ENCODE data around the gene PDZRN4.

- TF ChIP-seq CTCF (conservative IDR thresholded peaks at IDR 0.05; ENCODE audit: low read depth, low read length), result no peak
- no peak for TF ChIP-seq EZH2 (IDR thresholded peaks at IDR 0.05; ENCODE audit: borderline replicate concordance, low read depth, low read length, poor library complexity, severe bottlenecking)
Observed at GRCh38 chr12:41402801-41403200, 214.7 kb downstream of the PDZRN4 start.
